Activated CD4-positive, alpha-beta T cell treated with anti-CD3 and anti-CD28 coated beads for 4 hours (primary cell): ENCODE measurements around the gene TGM3.

Source experiments
- DNase-seq, 2 donors: peaks; one replicate each; pipeline ENCODE4 v3.0.0-alpha.2; 2020

The TGM3 gene

DNA sequence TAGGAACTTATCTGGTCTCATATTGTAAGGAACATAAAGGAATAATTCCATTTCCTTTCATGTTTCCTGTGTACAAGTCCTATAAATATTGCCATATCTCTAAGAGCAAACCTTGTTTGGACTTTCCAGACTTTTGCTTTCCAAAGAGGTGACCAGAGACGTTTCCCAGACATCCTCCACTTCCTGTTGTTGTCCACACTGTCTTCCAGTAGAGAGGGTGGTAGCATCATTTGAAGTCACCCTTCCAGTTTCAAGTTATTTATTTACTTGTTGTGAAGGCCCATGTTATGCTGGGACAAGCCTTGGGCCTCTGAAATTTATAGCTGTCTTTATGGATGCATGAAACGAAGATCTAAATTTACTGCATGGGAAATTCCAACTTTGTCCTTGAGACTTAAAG lies 10.6 kb upstream of the TGM3 start:
- no peak for DNase-seq

DNA sequence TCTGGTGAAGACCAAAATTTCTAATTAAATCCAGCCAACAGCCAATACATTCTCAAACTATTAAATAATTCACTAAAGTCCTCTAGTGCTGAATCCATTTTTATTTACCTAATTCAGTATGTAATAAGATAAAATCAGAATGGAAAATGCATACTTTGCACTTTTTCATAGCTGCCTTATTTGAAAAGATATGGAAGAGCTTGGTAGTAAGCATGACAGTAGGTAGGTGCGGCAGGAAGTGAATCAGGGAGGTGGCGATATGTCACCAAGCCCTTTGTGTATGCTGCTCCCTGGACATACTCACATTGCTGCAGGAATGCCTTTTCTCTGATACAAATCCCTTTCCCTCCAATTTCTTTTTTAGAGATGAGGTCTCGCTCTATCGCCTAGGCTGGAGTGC lies 10.2 kb upstream of the TGM3 start:
- DNase-seq, result no peak

DNA sequence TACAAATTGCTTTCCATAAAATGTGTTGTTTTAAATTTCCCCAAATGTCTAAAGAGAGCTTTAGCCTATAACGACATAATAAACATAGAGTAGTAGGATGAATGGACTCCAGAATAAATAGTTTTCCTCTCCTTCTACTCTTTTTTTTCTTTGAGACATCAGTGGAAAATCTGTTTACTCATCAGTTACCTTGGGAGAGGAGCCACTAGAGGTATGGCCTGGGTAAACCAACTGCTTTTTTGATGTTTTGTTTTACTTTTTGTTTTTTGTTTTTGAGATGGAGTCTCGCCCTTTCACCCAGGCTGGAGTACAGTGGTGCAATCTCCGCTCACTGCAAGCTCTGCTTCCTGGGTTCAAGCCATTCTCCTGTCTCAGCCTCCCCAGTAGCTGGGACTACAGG lies 8.3 kb upstream of the TGM3 start:
- no peak for DNase-seq

DNA sequence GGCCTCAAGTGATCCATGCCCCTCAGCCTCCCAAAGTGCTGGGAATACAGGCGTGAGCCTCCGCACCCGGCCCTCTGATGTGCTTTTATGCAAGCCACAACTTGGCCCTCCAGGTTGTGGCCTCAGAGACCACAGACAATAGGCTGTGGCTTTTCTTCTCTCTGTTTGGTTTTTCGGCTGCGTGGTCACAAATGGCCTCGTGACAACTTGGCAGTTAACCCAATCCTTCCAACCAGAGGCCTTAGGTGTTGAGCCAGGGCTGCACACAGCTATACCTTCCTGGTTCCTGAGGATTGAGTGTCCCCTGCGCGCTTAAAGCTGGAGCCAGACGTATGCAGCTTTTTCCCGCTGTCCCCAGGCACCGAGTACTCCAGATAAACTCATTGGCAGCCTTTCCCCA lies 6.3 kb upstream of the TGM3 start:
- no peak for DNase-seq

DNA sequence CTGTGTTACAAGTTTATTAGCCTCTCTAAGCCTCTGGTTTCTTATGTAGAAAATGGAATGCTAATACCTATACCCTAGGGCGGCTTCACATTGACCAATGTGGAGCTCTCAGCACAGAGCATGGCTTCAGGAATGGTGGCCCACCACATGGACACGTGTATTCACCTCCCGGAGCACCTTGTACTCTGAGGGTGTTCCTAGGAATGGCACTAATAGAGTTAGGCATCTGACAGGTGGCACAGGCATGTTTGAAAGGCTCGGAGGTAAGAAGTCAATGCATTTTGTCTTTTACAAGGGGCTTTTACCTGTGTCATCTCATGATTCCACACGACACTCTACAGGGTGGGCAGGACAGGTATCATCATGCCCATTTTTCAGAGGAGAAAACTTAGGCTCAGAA lies 5.3 kb upstream of the TGM3 start:
- no peak for DNase-seq

DNA sequence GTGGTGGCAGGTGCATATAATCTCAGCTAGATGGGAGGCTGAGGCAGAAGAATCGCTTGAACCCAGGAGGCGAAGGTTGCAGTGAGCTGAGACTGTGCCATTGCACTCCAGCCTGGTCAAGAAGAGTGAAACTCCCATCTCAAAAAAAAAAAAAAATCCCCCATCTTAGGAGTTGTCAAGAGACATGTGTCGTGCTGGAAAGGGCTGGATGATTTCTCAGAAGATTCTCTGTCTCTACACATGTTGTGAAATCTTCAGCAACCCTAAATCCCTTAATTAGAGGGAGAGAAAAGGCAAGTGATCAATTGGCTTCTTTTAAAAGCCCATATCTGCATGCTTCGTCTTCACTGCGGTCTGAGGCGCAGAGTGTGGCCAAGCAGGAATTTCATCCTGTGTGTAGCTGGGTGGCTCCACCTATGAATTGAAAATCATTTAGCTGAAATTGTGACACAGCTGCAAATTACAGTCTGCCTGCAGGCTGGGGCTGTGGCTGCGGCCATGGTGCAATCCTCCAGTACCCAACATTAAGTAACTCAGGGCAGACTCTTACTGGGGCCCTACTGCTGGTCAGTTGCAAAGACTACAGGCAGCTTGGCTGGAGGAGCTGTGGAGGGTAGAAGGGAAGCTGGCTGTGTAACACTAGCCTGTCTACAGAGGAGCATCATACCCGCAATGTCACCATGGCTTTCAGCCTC lies 3.2 kb upstream of the TGM3 start:
- DNase-seq, result no peak

DNA sequence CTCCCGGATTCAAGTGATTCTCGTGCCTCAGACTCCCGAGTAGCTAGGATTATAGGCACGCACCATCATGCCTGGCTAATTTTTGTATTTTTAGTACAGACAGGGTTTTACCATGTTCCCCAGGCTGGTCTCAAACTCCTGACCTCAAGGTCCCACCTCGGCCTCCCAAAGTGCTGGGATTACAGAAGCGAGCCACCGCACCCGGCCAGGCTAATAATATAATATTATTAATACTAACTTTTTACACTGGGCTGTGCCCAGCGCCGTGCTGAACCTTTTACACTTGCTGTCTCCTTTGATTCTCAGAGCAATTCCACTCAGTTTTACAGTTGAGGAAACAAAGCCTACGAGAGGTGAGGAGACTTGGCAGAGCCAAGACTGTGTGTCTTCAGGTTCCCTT lies 2.3 kb upstream of the TGM3 start:
- DNase-seq, result no peak

DNA sequence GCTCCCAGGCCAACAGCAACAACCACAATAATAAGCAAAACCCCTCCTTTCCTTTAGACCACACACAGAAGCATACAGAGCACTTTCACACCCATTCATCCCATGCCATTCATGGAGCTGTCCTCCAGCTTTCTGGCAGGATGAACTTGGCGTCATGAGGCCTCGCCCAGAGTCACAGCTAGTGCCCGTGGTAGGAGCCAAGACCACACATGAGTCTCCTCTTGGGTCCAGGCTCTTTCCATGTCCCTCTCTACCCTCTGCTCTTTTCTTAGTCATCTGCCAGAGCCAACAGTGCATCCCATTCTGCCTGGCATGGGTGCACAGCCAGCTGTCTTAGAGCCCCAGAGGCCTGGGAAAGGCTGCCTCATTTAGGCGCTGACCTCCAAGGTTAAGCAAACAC lies 1.8 kb upstream of the TGM3 start:
- DNase-seq, result no peak

DNA sequence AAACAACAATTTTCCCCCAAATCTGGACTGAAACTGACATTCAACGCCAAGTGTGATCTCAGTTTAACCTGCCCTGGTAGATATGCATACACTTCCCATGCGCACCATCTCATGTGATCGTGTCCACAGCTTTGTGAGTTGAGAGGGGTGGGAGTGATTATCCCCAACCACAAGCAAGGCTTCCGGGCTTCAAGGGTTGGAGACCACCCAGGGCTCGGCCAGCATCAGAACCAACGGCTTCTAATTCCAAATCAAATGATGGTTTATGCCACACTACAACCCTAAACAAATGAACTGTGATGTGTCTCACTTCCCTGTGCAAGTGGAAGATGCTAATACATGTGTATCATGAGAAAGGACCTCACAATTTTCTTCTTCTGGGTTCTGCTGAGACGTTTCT lies 515 bp upstream of the TGM3 start:
- no peak for DNase-seq

DNA sequence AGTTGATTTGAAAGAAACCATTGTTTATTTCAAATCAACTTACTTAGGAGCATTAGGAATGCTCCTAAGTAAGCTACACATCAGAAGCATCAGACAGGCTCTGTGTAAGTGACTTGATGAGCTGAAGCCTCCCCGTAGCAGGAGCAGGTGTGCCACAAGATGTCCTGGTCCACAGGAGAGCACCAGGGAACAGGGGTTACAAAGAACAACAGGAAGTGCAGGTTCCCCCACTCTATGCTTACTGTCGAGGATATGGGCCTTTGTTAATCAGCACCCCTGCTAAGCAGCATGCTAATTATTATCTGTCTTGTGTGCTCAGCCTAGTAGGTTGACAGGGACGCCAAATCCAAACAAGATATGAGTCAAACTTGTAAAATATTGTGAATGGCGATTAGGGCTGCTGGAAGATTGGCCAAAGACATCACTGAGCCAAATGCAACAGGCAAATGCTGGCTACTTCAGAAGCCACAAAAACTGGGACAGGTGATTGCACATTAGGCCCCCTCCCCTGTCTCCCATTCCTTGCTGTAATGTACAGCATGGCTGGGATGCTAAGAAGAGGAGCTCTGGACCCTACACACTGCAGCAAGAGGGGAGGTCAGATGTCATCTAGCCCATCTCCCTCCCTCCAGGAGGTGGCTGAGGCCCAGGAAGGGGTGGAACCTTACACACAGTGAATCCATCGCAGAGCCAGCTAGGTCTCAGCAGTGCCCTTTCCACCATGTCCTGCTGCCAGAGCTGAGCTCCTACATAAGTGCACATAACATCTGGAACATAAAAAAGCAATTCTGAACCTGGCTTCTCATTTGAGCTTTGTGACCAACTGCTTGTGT lies 939 bp downstream of the TGM3 start:
- DNase-seq, result no peak

DNA sequence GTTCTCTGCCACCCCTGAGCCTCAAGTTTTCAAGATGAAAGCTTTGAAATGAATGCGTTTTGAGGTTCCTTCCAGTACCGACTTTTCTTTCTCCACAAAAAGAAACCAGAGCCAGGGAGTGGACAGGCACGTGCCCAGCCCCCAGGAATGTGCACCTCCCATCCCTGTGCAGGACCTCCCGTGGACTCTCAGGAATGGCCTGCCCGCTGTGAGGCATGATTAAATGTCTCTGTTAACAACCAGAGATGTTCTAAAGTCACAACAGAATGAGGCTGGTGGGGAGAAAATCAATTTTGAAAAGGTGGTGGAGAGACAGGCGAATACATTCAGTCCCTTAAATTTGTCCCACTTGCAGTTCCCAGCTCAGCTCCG lies 1.5 kb downstream of the TGM3 start:
- no peak for DNase-seq

DNA sequence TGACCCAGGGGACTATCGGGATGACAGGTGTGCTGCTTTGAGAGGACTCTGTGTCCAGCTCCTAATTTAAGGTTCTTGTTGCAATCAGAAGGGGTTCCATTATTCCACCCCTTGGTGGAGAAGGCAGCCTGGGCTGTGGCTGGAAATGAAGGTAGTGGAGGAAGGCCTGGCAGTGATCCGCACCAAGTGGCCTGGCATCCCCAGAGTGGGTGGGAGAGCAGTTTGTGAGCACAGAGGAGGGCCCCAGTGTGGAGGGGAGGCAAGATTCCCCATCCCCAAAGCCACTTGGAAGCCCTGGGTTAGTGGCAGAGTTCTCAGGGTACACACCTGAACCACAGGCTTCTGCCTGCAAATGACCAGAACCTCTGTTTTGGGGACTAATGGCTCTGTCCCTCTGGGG lies 2.3 kb downstream of the TGM3 start:
- DNase-seq, result no peak

DNA sequence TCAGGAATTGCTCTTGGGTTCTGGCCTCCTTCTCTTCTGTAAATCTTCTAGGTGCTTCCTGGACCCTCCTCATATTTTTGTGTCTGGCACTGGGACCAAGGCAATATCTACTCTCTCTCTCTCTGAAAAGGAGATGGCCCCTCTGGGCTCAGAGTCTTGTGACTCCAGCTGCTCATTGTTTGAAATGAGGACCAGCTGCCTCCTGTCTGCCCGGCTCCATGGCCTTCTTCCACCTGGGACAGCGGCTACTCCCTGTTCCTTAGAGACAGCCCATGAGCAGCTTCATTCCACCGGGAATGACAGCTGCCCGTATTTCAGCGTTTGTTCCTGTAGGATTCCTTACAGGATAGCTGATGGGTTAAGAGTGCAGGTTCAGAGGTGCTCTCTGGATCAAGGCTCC lies 2.9 kb downstream of the TGM3 start:
- no peak for DNase-seq

DNA sequence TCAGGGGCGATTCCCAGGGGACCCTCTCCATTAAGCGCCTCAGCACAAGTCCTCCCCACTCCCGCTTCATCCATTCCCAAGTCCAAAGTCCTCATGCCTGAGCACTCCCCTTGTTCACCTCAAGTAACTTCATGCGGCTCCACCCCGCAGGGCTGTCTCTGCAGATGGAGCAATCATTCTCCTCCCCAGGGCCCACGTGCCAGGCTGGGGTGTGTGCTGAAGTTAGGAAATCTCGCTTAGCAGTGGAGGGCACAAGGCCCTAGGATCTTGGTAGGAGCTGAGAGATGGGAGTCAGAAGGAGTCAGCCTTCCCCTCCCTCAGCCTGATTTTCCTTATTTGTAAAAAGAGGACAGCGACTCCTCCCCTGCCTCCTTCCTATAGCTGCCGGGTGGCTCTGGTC lies 3.5 kb downstream of the TGM3 start:
- no peak for DNase-seq

DNA sequence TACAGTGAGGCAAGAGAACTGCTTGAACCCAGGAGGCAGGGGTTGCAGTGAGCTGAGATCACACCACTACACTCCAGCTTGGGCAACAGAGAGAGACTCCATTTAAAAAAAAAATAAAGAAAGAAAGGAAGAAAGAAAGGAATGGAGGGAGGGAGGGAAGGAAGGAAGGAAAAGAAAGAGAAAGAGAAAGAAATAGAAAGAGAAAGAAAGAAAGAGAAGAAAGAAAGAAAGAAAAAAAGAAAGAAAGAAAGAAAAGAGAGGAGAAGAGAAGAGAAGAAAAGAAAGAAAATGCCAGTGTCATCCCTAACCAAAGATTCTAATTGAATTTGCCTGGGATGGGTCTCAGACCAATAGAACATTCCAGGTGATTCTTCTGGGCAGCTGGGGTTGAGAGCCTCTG lies 4.2 kb downstream of the TGM3 start:
- DNase-seq, result no peak

DNA sequence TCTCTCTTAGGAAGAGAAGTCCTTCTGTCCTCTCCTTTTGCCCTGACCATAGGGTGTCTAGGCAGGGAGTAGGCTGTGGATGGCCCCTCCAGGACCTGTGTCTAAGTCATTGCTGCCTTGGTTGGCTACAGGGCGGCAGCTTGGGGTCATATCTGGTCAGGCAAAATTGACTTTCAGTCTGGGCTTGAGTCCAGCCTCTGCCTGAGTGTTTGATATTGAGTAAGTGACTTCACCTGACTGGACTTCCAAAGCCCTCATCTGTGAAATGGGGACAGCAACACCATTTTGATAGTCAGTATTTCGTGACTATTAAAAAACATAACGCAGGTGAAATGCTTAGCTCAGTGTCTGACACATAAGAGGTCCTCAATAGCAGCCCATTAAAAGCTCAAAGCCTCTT lies 4.6 kb downstream of the TGM3 start:
- no peak for DNase-seq

DNA sequence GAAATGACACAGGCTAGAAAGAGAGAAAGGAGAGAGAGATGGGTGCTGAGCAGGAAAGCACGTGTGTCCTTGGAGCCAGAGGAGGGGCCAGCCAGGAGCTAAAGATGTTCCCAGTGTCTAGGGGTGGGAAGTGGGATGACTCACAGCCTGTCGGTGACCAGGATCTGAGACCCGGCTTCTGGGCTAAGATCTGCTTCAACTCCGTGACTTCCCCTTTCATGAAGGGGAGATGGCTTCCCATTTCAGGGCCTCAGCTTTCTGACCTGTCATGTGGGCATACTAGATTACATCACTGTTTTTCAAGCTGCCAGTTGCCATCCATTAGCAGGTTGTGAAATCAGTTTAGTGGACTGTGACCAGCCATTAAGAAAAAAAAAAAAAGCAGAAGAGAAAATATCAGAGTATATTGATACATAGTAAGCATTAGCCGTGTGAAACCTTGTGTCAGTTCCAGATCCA lies 5.4 kb downstream of the TGM3 start:
- no peak for DNase-seq

DNA sequence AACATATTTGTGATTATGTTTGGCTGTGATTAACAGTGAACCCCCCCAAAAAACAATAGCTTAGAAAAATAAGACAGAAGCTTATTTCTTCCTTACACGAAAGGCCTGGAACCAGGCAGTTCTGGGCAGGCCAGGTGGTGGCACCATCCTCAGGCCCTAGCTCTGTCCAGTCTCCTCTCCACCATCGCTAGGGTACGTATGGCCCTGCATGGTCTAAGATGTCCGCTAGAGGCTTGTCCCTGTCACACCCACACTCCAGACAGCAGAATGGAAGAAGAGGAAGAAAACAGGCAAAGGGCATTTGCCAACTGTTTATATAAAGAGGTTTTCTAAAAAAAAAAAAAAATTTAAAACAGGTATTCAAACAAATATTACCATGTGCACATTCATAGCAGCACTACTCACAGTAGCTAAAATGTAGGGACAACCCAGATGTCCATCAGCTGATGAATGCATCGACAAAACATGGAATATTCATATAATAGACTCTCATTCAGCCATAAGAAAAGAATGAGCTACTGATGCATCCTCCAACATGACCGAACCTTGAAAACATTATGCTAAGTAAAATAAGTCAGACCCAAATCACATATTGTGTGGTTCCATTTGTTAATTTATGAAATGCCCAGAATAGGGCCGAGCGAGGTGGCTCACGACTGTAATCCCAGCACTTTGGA lies 6.7 kb downstream of the TGM3 start:
- no peak for DNase-seq

DNA sequence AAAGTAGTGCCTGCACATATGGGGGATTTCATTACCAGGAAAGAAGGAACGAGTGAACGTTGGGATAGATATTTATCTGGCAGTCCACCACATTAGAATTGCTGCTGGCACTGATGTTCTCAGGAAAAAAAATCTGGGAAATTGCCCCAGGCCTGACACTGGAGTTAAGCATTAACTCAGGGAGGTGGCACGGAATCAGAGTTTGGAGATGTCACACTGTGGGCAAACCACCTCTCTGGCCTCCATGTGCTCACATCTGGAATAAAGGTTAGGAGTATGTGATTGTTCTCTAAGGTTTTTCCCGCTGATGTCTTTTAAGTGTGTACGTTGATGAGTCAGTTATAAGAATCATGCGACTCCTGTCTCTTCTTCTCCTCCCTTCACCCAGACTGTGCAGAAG lies 7.9 kb downstream of the TGM3 start:
- no peak for DNase-seq

DNA sequence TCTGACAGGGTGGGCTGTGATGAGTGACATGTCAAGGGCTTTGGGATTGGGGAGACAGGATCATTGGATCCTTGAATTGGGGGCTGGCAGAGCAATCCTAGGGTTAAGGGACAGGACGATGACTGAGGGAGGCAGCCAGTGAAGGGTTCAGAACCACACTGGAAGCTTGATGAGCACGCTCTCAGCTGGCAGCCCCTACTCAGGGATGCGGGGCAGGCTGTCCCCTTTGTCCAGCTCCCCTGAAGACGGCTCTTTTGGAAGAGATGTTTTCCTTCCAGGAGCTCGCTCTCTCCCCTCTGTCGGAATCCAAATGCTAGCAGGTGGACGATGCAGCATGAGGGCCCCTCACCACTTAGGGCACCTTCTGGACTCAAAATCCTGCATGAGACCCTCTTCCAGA lies 8.4 kb downstream of the TGM3 start:
- no peak for DNase-seq

DNA sequence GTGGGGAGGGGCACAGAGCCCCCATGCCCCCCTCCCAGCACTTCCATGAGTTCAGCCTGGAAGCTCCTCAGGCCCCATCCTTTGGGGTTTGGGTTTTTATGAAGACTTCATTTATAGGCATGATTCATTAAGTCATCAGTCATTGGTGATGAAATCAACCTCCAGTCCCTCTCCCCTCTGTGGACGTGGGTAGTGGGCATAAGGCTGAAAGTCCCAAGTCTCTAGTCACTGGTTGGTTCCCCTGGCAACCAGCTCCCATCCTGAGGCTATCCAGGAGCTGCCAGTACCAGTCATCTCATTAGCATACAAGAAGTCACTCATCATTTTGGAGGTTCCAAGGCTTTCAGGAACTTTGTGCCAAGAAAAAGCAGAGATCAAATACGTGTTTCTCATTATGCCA lies 9.2 kb downstream of the TGM3 start:
- no peak for DNase-seq

DNA sequence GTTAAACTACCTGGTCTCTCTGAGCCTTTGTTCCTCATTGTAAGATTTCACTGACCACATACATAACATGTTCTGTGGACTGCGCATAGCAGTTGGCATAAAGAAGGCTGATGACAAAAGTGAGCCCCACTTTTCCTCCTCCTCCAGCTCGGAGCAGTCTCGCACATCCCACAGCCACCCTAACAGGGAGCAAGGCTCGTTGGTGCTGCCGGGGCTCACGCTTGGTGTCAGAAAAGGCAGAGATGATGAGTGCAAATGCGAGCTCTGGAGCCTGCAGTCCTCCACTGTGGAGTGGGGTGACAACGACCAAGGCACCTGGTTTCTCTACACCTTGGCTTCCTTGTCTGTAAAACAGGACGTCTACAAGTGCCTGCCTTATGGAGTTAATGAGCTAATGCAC lies 9.7 kb downstream of the TGM3 start:
- no peak for DNase-seq

DNA sequence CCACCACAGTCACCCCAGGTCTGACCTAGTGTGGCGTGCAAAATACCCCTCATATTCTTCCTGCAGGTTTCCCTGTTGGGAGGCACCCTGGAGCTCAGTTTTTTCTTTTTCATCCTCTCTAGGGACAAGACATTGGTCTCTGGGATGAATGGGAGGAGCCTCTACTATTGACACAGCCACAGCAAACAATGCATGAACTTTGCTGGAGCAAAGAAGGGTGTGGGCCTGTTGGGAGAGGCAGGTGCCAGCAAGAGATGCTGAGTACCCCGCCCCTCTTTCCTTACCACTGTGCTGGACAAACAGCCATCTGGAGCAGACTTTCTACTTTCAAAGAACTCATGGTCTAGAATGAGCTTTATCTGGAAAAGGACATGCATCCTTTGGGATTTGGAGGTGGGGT lies 10.1 kb downstream of the TGM3 start:
- no peak for DNase-seq

DNA sequence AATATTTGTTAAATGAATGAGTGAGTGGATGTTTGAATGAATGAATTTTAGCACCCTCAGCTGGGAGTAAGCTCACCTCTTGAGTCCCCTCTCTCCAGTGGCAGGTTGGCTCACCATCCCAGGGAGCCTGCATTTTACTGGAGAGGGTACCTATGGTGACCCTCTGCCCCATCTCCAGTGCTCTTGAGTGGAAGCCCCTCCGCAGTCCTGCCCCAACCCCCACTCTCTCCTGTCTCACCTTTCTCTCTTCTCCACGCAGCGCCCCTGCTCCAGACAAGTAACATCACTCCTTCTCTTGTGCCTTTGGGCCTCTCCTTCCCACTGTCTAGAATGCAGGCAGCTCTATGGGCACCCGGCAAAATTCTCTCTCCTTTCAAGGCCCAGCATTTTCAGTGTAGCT lies 11.3 kb downstream of the TGM3 start:
- no peak for DNase-seq
